HAP-1 (cell line): Measurements from ENCODE around the gene TDRD7.
A peak's percentile ranks its signal among the peaks of the same experiment; 100 is the strongest.
"Not testable (repeated sequence)": the region's sequence is repeated elsewhere in the genome, so short reads cannot be mapped to it uniquely, and the experiment has no call there.

Experiments
- DNase-seq, 2 experiments: peaks; one replicate each; pipeline ENCODE4 v3.0.0-alpha.2; 2016 to 2020; ENCODE audit warnings: low spot score in 2 of 2
- H3K27me3 ChIP-seq: fragments of 250-450 bp; sonication (Bioruptor Pico); 2 replicates; pipeline ENCODE4 v1.5.1; 2020; ENCODE audit warnings: low read depth, mild to moderate bottlenecking, moderate library complexity
- H3K36me3 ChIP-seq: fragments of 250-450 bp; sonication (Bioruptor Pico); replicated peaks from 2 replicates; pipeline ENCODE4 v1.5.1; 2020; ENCODE audit warnings: mild to moderate bottlenecking
- H3K4me1 ChIP-seq: fragments of 250-450 bp; sonication (Bioruptor Pico); 2 replicates; pipeline ENCODE4 v1.5.1; 2020; ENCODE audit warnings: mild to moderate bottlenecking
- H3K4me3 ChIP-seq: fragments of 250-450 bp; sonication (Bioruptor Pico); 2 replicates; pipeline ENCODE4 v1.5.1; 2020; ENCODE audit warnings: mild to moderate bottlenecking, moderate library complexity
- H3K9me3 ChIP-seq: fragments of 250-450 bp; sonication (Bioruptor Pico); 2 replicates; pipeline ENCODE4 v1.5.1; 2020; ENCODE audit warnings: mild to moderate bottlenecking, moderate library complexity
- in situ Hi-C: fragments of 300-500 bp; cut with MboI; formaldehyde crosslinking; loops from 3 replicates; pipeline ENCODE4 v1.14.3; 2020; ENCODE audit warnings: low sequenced_read_pairs, inconsistent platforms, mixed read lengths

TDRD7 gene

DNA sequence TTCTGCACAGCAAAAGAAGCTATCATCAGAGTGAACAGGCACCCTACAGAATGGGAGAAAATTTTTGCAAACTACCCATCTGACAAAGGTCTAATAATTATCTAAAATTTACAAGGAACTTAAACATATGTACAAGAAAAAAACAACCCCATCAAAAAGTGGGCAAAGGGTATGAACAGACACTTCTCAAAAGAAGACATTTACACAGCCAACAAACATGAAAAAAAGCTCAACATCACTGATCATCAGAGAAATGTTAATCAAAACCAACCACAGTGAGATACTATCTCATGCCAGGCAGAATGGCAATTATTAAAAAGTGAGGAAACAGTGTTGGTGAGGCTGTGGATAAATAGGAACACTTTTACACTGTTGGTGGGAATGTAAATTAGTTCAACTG is 44.9 kb downstream of the TDRD7 start:
- H3K4me3 ChIP-seq, DNase-seq, H3K4me1 ChIP-seq, in situ Hi-C loops, H3K27me3 ChIP-seq, H3K9me3 ChIP-seq, H3K36me3 ChIP-seq: not testable (repeated sequence)

DNA sequence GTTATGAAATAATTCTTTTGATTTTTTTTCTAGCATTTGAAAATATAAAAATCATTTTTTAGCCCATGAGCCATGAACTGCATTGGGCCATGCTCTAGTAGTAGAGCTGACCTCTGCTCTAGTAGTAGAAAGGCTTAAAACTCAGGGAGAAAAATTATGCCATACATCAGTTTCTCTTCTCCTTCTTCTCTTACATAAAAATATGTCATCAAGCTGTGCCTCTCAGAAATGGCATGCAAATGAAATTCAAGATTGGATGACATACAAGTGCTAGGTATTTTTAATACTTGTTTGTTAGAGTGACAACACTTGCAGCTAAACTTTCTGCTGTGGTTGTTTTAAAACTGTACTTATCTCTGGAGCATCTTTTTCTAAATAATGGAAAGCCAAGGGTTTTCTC is 47.4 kb downstream of the TDRD7 start:
- in situ Hi-C loops: no loop called here
- no peak for DNase-seq
- no peaks in the 10 kb centered on the region for H3K27me3 ChIP-seq
- H3K4me3 ChIP-seq: no peak overlapping the region
- H3K4me1 ChIP-seq: no peaks in the 10 kb centered on the region
- H3K36me3 ChIP-seq: no peaks in the 10 kb centered on the region
- H3K9me3 ChIP-seq: no peaks in the 10 kb centered on the region

DNA sequence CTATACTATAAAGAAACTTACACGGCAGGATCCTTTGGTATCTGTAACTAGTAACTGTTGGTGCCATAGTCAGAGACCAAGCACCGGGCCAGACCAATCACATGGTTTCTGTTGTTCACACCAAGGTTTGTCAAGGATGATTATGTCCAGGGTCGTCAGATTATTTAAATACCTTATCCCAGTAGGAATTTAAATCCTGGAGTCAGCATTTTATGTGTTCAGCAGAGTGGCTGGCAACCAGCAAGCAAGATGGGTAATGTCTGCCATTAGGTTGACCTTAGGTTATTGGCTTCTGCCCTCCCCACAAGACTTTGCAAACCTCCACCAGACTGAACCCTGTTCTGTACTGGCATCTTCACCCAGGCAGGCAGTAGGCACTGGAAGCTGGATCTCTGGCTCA is 50.3 kb downstream of the TDRD7 start:
- no peak for DNase-seq
- in situ Hi-C loops: loop anchor here (10.0 kb wide), 1 partner anchor 153 kb away; no protein-coding TSS in a partner anchor
- no peak overlapping the region for H3K4me3 ChIP-seq
- no peaks in the 10 kb centered on the region for H3K27me3 ChIP-seq
- no peaks in the 10 kb centered on the region for H3K9me3 ChIP-seq
- H3K36me3 ChIP-seq: no peaks in the 10 kb centered on the region
- no peaks in the 10 kb centered on the region for H3K4me1 ChIP-seq

DNA sequence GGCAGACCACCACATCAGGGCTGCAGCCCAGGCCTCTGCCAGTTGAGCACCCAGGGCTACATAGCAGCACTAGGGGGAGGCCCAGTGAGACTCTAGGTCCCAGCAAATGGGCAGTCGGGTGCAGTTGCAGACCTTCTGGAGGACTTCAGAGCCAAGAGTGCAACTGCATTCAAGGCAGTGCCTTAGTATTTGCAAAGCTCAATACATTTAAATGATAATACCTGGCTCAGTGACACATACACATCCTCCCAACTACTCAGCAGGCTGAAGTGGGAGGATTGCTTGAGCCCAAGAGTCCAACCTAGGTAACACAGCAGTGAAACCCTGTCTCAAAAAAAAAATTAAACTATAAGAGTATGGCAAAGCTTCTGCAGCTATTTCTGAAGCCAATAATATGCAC is 51.0 kb downstream of the TDRD7 start:
- no peak overlapping the region for H3K4me3 ChIP-seq
- H3K4me1 ChIP-seq: no peaks in the 10 kb centered on the region
- in situ Hi-C loops: loop anchor here (10.0 kb wide), 1 partner anchor 152 kb away; no protein-coding TSS in a partner anchor
- no peaks in the 10 kb centered on the region for H3K9me3 ChIP-seq
- no peaks in the 10 kb centered on the region for H3K36me3 ChIP-seq
- H3K27me3 ChIP-seq: no peaks in the 10 kb centered on the region
- no peak for DNase-seq

DNA sequence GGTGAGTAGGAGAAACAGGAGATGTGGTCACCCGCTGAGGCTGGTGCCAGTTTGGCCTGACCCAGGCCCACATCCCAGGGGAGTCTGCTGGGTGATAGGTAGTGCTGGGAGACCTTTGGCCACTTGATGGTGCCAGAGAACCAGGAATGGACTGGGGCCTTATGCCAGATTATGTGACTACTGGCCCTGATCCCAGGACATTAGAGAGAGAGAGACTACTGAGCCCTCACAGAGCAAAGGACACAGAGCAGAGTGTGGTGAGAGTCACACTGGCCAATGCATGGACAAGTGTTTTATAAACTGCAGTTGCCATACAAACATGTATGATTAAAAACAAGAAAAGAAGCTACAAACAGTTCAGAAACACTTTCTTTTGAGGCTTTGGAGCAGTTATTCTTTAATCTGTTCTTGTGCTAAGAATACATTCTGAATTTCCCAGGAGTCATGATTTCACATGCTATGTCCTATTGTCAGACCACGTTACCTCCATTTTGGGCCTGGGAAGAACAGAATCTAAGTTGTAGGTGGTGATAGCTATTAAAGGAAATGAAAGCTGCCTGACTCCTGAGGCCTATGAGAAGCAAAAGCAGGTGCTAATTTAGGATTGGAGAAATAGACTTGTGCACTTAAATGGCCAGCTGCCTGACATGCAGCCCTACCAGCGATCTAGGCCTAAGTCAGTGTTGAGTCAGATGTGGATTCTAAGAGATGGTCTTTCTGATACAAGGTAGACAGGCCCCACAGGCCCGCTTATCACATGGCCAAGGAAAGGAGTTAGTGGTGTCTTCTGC is 57.0 kb downstream of the TDRD7 start:
- in situ Hi-C loops: loop anchor here (10.0 kb wide), 1 partner anchor 146 kb away; no protein-coding TSS in a partner anchor
- DNase-seq: peak; percentile 28 to 68
- Histone ChIP-seq H3K4me1 (no peaks in the 10 kb centered on the region), H3K27me3 (no peaks in the 10 kb centered on the region), H3K36me3 (no peaks in the 10 kb centered on the region), H3K9me3 (no peaks in the 10 kb centered on the region), H3K4me3 (no peak overlapping the region)

DNA sequence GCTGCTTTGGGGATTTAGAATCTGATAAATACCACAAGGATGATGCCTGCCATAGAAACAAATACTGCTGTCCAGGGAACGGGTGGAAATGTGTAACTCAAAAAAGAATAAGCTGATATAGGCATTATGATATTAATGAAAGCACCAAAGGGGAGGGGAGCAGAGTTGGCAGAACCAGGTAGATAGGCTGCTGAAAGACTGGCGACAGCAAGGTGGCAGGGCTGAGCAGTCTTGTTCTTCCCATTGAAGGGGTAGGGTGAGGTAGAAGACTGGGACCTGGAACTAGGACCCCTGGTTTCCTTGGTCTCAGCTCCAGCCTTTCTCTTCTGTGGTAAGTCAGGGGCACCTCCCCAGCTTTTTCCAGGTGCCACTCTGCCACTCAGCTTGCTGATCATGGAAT is 58.2 kb downstream of the TDRD7 start:
- in situ Hi-C loops: no loop called here
- Histone ChIP-seq H3K4me1 (peaks cover 4% of the 10 kb centered on the region; the same call in 1 of the 2 replicates), H3K36me3 (no peaks in the 10 kb centered on the region), H3K9me3 (no peaks in the 10 kb centered on the region), H3K4me3 (no peak overlapping the region), H3K27me3 (no peaks in the 10 kb centered on the region)
- no peak for DNase-seq

DNA sequence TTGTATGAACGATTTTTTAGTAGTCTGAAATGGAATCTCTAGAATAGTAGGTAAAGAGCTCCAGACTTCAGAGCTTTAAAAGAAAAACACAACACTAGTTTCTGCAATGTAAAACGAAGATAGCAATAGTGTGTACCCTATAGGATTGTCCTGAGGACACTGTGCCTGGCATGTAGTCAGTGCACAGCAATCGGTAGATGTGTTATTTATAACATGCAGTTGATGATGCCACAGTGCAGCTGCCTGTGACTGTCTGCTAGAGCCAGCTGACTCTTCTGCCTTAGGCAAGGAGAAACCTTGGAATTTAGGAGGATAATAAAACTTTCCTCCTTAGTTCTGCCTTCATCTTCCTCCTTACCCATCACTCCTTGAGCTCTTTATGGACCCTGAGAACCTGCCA is 61.8 kb downstream of the TDRD7 start:
- in situ Hi-C loops: no loop called here
- Histone ChIP-seq H3K9me3 (no peaks in the 10 kb centered on the region), H3K27me3 (no peaks in the 10 kb centered on the region), H3K4me3 (no peak overlapping the region), H3K4me1 (peaks cover 8% of the 10 kb centered on the region), H3K36me3 (no peaks in the 10 kb centered on the region)
- no peak for DNase-seq

DNA sequence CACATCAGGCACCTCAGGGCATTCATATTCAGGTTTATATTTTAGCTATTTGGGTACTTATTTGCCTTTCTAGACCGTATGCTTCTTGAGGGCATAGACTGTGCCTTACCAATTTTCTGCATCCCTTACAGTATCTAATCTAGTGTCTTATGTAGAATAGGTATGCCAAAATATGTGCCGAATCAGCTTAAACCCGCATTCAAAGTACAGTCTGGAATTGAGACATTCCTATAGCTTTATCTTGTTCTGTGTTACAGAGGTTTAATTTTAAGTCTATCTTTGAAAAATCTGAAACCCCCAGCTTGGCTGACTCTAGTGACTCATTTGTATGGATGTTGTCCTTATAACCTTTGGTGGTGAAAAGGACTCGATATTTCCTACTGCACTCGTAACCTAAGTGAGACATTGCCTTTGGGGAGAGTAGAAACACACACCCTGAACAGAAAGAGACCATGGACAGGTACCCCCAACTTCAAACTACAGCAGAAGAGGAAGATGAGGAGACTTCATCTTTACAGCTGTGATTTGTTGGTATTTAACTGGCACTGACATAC is 62.6 kb downstream of the TDRD7 start:
- in situ Hi-C loops: no loop called here
- H3K9me3 ChIP-seq: no peaks in the 10 kb centered on the region
- H3K4me1 ChIP-seq: peaks cover 8% of the 10 kb centered on the region
- H3K4me3 ChIP-seq: no peak overlapping the region
- no peaks in the 10 kb centered on the region for H3K36me3 ChIP-seq
- no peaks in the 10 kb centered on the region for H3K27me3 ChIP-seq
- no peak for DNase-seq

DNA sequence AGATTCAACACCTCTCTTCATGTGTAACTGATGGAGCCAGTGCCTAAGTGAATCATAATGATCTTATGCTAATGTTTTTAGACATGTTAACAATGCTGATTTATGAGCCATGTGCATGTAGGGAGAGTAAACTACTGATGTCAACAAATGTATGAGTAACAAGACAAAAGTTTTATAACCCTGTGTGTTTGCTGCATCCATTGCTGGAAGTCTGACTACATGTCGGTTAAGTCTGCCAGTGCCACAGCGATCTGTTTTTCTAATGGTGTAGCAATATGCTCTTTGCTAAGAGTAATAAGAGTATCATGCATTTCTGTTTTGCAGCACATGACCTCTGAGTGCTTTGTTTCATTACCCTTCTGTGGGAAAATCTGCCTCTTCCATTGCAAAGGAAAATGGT is 63.2 kb downstream of the TDRD7 start:
- Histone ChIP-seq H3K36me3 (no peaks in the 10 kb centered on the region), H3K4me1 (peaks cover 8% of the 10 kb centered on the region), H3K9me3 (no peaks in the 10 kb centered on the region), H3K27me3 (no peaks in the 10 kb centered on the region), H3K4me3 (no peak overlapping the region)
- peak in 1 of 2 experiments; percentile 59 for DNase-seq
- in situ Hi-C loops: no loop called here

DNA sequence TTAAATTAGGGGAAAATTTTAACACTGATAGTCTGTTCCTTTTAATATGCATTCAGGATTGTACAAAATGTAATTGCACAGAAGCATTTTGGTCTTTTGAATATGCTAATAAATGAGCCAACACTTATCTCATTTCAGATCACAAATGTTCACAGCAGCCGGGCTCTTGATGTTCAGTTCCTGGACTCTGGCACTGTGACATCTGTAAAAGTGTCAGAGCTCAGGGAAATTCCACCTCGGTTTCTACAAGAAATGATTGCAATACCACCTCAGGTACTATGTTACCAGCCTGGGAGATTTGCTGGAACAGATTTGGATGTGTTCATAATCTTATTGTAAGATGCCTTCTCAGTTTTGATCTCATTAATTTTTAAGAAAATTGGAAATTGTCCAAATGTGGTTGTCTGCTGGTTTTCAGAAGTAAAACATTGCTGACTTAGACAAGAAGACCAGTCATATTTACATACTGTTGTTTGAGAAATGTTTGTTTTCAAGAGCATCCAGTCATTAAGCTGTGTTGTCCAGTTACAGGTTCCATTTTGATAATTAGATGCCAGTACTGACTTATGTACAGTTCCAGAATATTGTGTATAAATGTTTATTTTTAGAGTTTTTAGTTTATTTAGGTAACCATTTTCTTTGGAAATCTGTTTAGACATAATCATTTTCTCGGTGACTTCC is 66.5 kb downstream of the TDRD7 start:
- Histone ChIP-seq H3K36me3 (no peaks in the 10 kb centered on the region), H3K27me3 (no peaks in the 10 kb centered on the region), H3K9me3 (no peaks in the 10 kb centered on the region), H3K4me3 (no peak overlapping the region), H3K4me1 (peaks cover 8% of the 10 kb centered on the region)
- in situ Hi-C loops: no loop called here
- no peak for DNase-seq

DNA sequence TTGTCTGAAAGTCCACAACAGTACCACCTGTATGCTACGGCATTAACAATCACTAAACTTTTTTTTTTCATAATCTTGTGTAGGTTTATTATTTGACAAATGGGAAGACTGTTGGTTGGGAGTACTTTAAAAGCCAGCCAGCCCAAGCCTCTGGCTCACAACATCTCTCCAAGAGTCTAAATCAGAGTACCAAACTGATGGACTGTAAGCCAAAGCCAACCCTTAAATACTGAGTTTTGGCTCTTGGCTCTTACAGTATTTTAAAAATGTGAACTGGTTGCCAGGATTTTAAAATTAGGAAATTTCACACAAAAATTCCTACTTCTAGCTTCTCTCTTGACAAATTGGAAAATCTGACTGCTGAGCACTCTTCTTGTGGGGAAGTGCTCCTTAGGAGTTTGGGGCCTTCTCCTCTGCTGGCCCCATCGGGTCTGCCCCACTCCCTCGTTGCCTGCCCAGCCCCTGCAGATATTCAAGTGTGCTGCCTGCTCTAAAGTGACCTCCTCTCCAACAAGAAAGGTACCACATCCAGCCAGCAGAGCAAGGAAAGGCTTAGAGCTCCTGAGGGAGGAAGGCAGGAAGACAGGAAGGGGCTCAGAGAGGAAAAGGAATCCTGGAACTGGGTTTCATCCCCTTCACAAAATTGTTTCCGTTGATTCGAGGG is 67.7 kb downstream of the TDRD7 start:
- Histone ChIP-seq H3K36me3 (no peaks in the 10 kb centered on the region), H3K4me3 (no peak overlapping the region), H3K4me1 (peaks cover 8% of the 10 kb centered on the region), H3K9me3 (no peaks in the 10 kb centered on the region), H3K27me3 (no peaks in the 10 kb centered on the region)
- in situ Hi-C loops: no loop called here
- no peak for DNase-seq

DNA sequence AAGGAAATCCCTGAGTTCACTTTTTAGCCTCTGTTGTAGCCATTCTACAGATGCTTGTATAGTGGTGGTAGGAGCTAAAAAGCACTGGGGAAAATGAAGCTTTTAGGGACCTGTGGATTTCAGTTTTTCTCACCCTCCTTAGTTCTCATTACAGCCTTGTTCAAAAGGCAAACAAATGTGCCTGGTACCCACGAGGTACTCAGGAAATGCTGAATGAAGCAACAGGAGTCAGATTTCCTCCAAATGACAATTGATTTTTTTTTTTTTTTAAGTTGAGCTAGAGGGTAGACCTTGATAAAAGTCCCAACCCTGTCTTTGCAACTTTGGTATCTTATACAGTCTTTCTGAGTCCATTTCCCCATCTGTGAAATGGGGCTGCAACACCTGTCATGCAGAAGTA is 68.3 kb downstream of the TDRD7 start:
- H3K4me3 ChIP-seq: no peak overlapping the region
- in situ Hi-C loops: no loop called here
- H3K9me3 ChIP-seq: no peaks in the 10 kb centered on the region
- H3K4me1 ChIP-seq: peaks cover 2% of the 10 kb centered on the region
- H3K36me3 ChIP-seq: no peaks in the 10 kb centered on the region
- no peak for DNase-seq
- H3K27me3 ChIP-seq: no peaks in the 10 kb centered on the region

DNA sequence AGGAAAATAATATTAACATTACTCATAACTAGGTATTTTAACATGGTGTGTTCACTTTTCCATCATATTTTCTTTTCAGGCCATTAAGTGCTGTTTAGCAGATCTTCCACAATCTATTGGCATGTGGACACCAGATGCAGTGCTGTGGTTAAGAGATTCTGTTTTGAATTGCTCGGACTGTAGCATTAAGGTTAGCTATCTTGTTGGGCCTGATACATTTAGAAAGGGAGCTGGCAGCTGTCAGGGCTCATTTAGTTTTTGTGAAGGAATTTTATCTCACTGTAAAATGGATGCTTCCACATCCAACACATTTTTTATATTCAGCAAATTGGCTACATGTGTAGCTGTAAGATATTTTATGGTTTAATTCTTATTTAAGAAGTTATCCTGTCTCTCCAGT is 68.9 kb downstream of the TDRD7 start:
- in situ Hi-C loops: no loop called here
- no peak for DNase-seq
- Histone ChIP-seq H3K27me3 (no peaks in the 10 kb centered on the region), H3K36me3 (no peaks in the 10 kb centered on the region), H3K4me1 (no peaks in the 10 kb centered on the region), H3K9me3 (no peaks in the 10 kb centered on the region), H3K4me3 (no peak overlapping the region)

DNA sequence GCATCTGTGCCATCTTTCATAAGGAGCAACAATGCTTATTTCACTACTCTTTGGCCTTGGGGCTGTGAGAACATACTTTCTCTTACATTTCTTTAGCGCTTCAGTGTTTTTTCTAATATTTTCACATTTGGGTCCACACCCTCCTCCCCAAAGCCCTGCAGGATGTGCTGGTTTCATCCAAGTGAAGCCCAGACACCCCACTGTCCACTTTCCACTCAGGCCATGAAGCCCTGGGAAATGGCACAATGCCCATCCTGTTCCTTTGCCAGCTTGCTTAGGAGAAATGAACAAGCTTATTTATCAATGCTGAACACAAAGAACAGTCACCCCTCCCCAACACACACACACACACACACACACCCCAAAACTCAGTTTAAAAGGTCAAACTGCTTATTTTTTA is 72.2 kb downstream of the TDRD7 start:
- Histone ChIP-seq H3K9me3 (no peaks in the 10 kb centered on the region), H3K4me1 (no peaks in the 10 kb centered on the region), H3K36me3 (no peaks in the 10 kb centered on the region), H3K27me3 (no peaks in the 10 kb centered on the region), H3K4me3 (no peak overlapping the region)
- DNase-seq: no peak
- in situ Hi-C loops: no loop called here
